Bronchial epithelial cell (primary cell): ENCODE measurements around the gene IL25. TPM values are rescaled to one million over a fixed set of nuclear protein-coding genes. Genes with fewer than 3 reads are reported as not detected.

ENCODE experiments used
- DNase-seq: peaks from one replicate; pipeline ENCODE4 v3.0.0-alpha.2; 2010; ENCODE audit warnings: low read depth
- FAIRE-seq: peaks from 2 replicates; lab custom pipeline; 2011; peaks lifted over from hg19 to GRCh38; lab: Jason Lieb, UNC
- H3K27me3 ChIP-seq: 2 replicates; pipeline ENCODE4 v1.5.1; 2011; ENCODE audit warnings: low read length; ENCODE audit not compliant: control insufficient read depth, insufficient read depth
- H3K36me3 ChIP-seq: 2 replicates; pipeline ENCODE4 v1.5.1; 2011; ENCODE audit warnings: low read length; ENCODE audit not compliant: control insufficient read depth, insufficient read depth
- H3K4me3 ChIP-seq: 2 replicates; pipeline ENCODE4 v1.5.1; 2011; ENCODE audit warnings: mild to moderate bottlenecking, low read depth, low read length, control low read depth
- CTCF ChIP-seq: IDR thresholded peaks from 2 replicates; pipeline ENCODE4 v1.5.1; 2011; ENCODE audit warnings: mild to moderate bottlenecking, moderate library complexity, low read length, control low read depth, inconsistent platforms; ENCODE audit not compliant: insufficient read depth, severe bottlenecking
- total RNA-seq: library from RNA; depleted of rRNA; stranded (reverse); fragments of >200 nt; gene quantifications from 2 replicates; pipeline ENCODE4 v1.2.1, GENCODE V29; 2014

The IL25 gene
- total RNA-seq, 1 donor from 2014 or later: not detected

DNA sequence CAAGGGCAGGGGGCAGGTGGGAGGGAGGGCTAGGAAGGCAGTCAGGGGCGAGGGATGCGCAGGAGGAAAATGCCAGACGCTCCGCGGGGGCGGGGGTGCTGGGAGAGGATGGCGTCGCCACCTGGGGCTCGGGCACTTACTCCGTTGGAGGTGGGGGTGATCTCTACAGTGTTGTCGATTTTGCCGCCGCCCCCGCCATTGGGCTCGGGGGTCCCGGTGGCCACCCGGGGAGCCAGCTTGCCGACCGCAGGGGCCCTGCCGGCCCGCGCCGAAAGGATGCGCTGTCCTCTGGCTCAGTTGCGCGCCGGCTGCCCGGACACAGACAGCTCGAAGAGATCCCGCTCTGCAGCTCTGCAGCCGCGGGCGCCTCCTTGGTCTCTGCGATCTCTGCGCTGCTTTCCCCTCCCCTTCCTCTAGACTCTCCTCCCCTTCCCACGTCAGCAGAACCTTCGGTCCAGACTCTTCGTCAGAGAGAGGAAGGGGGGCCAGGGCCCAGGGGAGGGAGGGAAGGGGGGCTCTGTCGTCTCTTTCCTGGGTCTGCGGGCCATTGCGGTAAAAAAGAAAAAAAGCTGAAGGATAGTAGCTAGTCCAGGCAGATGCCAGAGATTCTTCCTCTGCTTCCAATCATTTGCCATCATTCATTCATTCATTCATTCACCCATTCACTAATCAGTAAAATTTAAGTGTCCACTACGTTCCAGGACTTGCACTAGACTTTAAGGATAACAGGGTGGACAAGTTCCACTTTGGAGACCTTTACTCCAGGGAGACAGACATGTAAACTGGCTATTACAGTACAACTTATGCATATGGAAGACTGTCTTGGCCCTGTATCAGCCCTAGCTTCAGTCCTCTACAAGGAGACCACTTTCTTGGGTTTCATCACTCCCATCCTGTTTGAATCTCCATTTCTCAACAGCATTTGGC lies 19.8 kb upstream of the IL25 start, which contains the start of gene SLC22A17:
TSS of gene SLC22A17 (minus strand) at position 382 of the 927 bp plus-strand sequence.
- H3K27me3 ChIP-seq: peaks cover 4% of the 10 kb centered on the region
- no peak for FAIRE-seq
- no peaks in the 10 kb centered on the region for H3K36me3 ChIP-seq
- peak; percentile 65 for DNase-seq
- peak; percentile 21 for TF ChIP-seq CTCF
- peak within 1 kb of the TSS; percentile 38 for H3K4me3 ChIP-seq

DNA sequence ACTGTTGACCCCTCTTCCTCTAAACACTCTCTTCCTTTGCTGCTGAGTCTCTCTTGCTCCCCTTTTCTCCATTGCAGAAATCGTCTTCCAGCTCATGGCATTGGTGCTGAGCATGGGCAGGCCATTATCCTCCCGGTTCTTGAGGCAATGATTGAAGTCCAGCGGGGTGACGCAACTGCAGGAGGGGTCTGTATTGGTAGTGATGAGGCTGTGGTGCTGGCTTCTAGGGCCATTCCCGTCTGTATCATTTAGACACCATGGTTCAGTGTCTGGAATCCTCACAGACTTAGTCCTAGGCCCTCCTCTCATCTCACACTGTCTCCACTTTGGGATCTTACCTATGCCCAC lies 19.2 kb upstream of the IL25 start:
- Histone ChIP-seq H3K36me3 (no peaks in the 10 kb centered on the region), H3K27me3 (peaks cover 4% of the 10 kb centered on the region), H3K4me3 (no peak overlapping the region)
- FAIRE-seq (peak; percentile 58), DNase-seq (no peak)
- no peak for TF ChIP-seq CTCF

GRCh38 chr14:23354990-23355389 lies 17.6 kb upstream of the IL25 start:
- H3K4me3 ChIP-seq: no peak overlapping the region
- FAIRE-seq (no peak), DNase-seq (no peak)
- H3K27me3 ChIP-seq: peaks cover 4% of the 10 kb centered on the region
- H3K36me3 ChIP-seq: peaks cover 3% of the 10 kb centered on the region
- TF ChIP-seq CTCF: no peak

GRCh38 chr14:23355871-23356435 lies 16.7 kb upstream of the IL25 start:
- peaks cover 8% of the 10 kb centered on the region for H3K36me3 ChIP-seq
- DNase-seq (no peak), FAIRE-seq (no peak)
- H3K27me3 ChIP-seq: peaks cover 4% of the 10 kb centered on the region
- H3K4me3 ChIP-seq: no peak overlapping the region
- TF ChIP-seq CTCF: no peak

GRCh38 chr14:23356662-23357061 lies 15.9 kb upstream of the IL25 start:
- H3K4me3 ChIP-seq: no peak overlapping the region
- DNase-seq: no peak
- H3K27me3 ChIP-seq: peaks cover 4% of the 10 kb centered on the region
- no peak for TF ChIP-seq CTCF
- peaks cover 8% of the 10 kb centered on the region for H3K36me3 ChIP-seq
- FAIRE-seq: no peak
